ENCODE data around the gene ZBTB40.

ZBTB40 gene

DNA sequence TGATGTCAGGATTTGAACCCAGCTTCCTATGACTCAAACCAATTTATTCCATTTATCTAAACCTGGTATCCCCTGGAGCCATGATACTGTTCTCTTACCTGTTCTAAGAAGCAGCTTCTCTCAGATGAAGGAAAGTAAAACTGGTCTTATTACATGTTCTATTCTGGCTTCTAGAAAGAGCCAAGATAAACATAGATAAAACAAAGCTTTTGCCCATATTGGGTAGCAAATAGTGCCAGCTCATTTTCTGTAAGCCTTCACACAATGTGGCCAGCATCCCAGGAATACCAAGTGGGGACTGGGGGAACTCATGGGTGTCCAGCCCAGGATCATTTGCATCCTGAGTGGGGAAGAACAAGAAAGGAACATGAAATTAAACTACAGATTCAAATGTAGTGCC lies 58.2 kb downstream of the ZBTB40 start:
- H3K27me3 ChIP-seq (ENCODE audit: low read depth, low read length): no peaks in the 10 kb centered on the region
- TF ChIP-seq EZH2phosphoT487 (IDR thresholded peaks at IDR 0.05; ENCODE audit: low read depth): no peak
- TF ChIP-seq, protein P1, sequence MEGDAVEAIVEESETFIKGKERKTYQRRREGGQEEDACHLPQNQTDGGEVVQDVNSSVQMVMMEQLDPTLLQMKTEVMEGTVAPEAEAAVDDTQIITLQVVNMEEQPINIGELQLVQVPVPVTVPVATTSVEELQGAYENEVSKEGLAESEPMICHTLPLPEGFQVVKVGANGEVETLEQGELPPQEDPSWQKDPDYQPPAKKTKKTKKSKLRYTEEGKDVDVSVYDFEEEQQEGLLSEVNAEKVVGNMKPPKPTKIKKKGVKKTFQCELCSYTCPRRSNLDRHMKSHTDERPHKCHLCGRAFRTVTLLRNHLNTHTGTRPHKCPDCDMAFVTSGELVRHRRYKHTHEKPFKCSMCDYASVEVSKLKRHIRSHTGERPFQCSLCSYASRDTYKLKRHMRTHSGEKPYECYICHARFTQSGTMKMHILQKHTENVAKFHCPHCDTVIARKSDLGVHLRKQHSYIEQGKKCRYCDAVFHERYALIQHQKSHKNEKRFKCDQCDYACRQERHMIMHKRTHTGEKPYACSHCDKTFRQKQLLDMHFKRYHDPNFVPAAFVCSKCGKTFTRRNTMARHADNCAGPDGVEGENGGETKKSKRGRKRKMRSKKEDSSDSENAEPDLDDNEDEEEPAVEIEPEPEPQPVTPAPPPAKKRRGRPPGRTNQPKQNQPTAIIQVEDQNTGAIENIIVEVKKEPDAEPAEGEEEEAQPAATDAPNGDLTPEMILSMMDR (IDR thresholded peaks at IDR 0.05; ENCODE audit: low read depth, low read length): no peak
- H3K36me3 ChIP-seq (replicated peaks; ENCODE audit: low read depth, low read length): peaks cover 15% of the 10 kb centered on the region
- no peaks in the 10 kb centered on the region for H3K9me3 ChIP-seq (ENCODE audit: insufficient read depth, low read length)
- no peaks in the 10 kb centered on the region for H4K20me1 ChIP-seq (ENCODE audit: insufficient read depth, low read length)
- no peaks in the 10 kb centered on the region for H3K79me2 ChIP-seq (ENCODE audit: low read length)
- H3K4me2 ChIP-seq (ENCODE audit: low read length): no peak overlapping the region
- H3K27ac ChIP-seq (ENCODE audit: low read length): no peak overlapping the region
- no peak overlapping the region for H3K4me3 ChIP-seq (ENCODE audit: low read length)
- no peak overlapping the region for H2AFZ ChIP-seq (ENCODE audit: low read depth, low read length)
- peaks cover 4% of the 10 kb centered on the region for H3K4me1 ChIP-seq (ENCODE audit: low read length)
- no peak overlapping the region for H3K9ac ChIP-seq (ENCODE audit: low read length)

DNA sequence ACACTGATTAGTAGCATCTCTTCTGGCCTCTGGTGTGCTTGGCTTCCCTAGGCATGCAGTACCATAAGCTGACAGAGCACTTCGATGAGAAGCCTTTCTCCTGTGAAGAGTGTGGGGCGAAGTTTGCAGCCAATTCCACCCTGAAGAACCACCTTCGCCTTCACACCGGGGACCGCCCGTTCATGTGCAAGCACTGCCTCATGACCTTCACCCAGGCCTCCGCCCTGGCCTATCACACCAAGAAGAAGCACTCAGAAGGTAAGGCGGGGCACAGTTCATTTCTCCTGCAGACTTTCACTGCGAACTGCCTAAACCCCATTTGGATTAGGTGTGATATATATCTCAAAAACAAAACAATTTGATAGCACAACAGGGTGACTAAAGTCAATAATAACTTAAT lies 61.2 kb downstream of the ZBTB40 start:
- Histone ChIP-seq H3K4me3 (ENCODE audit: low read length) (no peak overlapping the region), H3K27me3 (ENCODE audit: low read depth, low read length) (no peaks in the 10 kb centered on the region), H4K20me1 (ENCODE audit: insufficient read depth, low read length) (no peaks in the 10 kb centered on the region), H3K9me3 (ENCODE audit: insufficient read depth, low read length) (no peaks in the 10 kb centered on the region), H3K79me2 (ENCODE audit: low read length) (no peaks in the 10 kb centered on the region), H3K9ac (ENCODE audit: low read length) (no peak overlapping the region), H3K27ac (ENCODE audit: low read length) (no peak overlapping the region), H3K4me1 (ENCODE audit: low read length) (peaks cover 4% of the 10 kb centered on the region), H3K36me3 (replicated peaks; ENCODE audit: low read depth, low read length) (peaks cover 8% of the 10 kb centered on the region), H3K4me2 (ENCODE audit: low read length) (no peak overlapping the region), H2AFZ (ENCODE audit: low read depth, low read length) (no peak overlapping the region)
- no peak for TF ChIP-seq EZH2phosphoT487 (IDR thresholded peaks at IDR 0.05; ENCODE audit: low read depth)
- TF ChIP-seq, protein P1 (IDR thresholded peaks at IDR 0.05; ENCODE audit: low read depth, low read length): no peak

DNA sequence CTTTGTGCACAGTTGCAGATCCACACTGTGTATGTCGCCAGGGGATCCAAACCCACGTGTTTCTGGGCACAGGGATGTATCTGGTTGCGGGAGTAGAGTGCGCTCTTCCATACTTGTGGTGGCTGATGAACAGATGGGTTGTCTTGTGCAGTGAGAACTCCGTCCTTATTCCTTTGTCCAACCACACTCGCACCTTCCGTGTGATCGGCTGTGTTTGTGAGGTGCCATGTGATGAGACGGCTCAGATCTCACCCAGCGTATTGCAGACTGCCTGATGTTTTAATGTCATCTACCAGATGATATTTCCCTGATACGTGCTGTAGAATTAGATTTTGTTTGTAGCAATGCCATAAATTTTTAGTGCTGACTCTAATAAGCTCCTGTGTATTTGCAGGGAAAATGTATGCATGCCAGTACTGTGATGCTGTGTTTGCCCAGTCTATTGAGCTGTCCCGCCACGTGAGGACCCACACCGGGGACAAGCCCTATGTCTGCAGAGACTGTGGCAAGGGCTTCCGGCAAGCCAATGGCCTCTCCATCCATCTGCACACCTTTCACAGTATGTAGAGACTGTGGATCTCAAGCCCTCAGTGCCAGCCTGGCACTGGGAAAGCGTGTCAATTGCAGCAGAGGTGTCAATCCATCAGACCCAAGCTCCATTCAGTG lies 65.4 kb downstream of the ZBTB40 start:
- no peak overlapping the region for H3K27ac ChIP-seq (ENCODE audit: low read length)
- no peak overlapping the region for H3K9ac ChIP-seq (ENCODE audit: low read length)
- no peak overlapping the region for H3K4me2 ChIP-seq (ENCODE audit: low read length)
- H3K4me3 ChIP-seq (ENCODE audit: low read length): no peak overlapping the region
- peaks cover 17% of the 10 kb centered on the region for H3K36me3 ChIP-seq (replicated peaks; ENCODE audit: low read depth, low read length)
- H3K27me3 ChIP-seq (ENCODE audit: low read depth, low read length): no peaks in the 10 kb centered on the region
- no peaks in the 10 kb centered on the region for H3K79me2 ChIP-seq (ENCODE audit: low read length)
- peaks cover 4% of the 10 kb centered on the region for H3K4me1 ChIP-seq (ENCODE audit: low read length)
- no peaks in the 10 kb centered on the region for H3K9me3 ChIP-seq (ENCODE audit: insufficient read depth, low read length)
- no peaks in the 10 kb centered on the region for H4K20me1 ChIP-seq (ENCODE audit: insufficient read depth, low read length)
- H2AFZ ChIP-seq (ENCODE audit: low read depth, low read length): no peak overlapping the region
- TF ChIP-seq, protein P1 (IDR thresholded peaks at IDR 0.05; ENCODE audit: low read depth, low read length): no peak
- no peak for TF ChIP-seq EZH2phosphoT487 (IDR thresholded peaks at IDR 0.05; ENCODE audit: low read depth)

DNA sequence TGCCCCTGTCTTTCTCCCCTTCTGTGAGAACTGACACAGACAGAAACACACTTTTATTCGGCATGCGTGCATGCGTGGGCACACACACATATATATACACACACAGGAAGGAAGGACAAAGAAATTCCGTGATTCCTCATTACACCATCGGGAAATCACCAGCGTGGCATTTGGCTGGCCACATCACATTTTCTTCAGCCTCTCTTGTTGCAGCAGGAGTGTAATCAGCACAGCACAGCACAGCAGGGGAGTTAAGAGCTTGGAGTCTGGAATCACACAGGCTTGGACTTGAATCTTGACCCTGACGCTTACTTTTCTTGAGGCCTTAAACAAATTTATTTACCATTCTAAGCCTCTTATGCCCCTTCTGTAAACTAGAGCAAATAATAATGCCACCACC lies 66.3 kb downstream of the ZBTB40 start:
- H2AFZ ChIP-seq (ENCODE audit: low read depth, low read length): no peak overlapping the region
- peaks cover 16% of the 10 kb centered on the region for H3K36me3 ChIP-seq (replicated peaks; ENCODE audit: low read depth, low read length)
- H3K4me1 ChIP-seq (ENCODE audit: low read length): peaks cover 4% of the 10 kb centered on the region
- no peaks in the 10 kb centered on the region for H3K79me2 ChIP-seq (ENCODE audit: low read length)
- no peaks in the 10 kb centered on the region for H4K20me1 ChIP-seq (ENCODE audit: insufficient read depth, low read length)
- no peak overlapping the region for H3K4me3 ChIP-seq (ENCODE audit: low read length)
- H3K9me3 ChIP-seq (ENCODE audit: insufficient read depth, low read length): no peaks in the 10 kb centered on the region
- no peaks in the 10 kb centered on the region for H3K27me3 ChIP-seq (ENCODE audit: low read depth, low read length)
- no peak overlapping the region for H3K27ac ChIP-seq (ENCODE audit: low read length)
- H3K9ac ChIP-seq (ENCODE audit: low read length): no peak overlapping the region
- no peak for TF ChIP-seq EZH2phosphoT487 (IDR thresholded peaks at IDR 0.05; ENCODE audit: low read depth)
- H3K4me2 ChIP-seq (ENCODE audit: low read length): no peak overlapping the region

Data from OCI-LY3 (cell line).